KMS-11 (cell line): ENCODE measurements around the gene RTTN.
A peak's percentile ranks its signal among the peaks of the same experiment; 100 is the strongest.

Experiments used
- H2AFZ ChIP-seq: fragments of 200-600 bp; sonication (generic); 2 replicates; pipeline ENCODE4 v1.6.1; 2016; ENCODE audit warnings: antibody characterized with exemption, mixed run types, low read depth
- H3K27ac ChIP-seq: fragments of 200-600 bp; sonication (generic); 2 replicates; pipeline ENCODE4 v1.6.1; 2016; ENCODE audit warnings: mild to moderate bottlenecking, mixed run types
- H3K27me3 ChIP-seq: fragments of 200-600 bp; sonication (generic); 2 replicates; pipeline ENCODE4 v1.6.1; 2017; ENCODE audit warnings: mild to moderate bottlenecking, low read depth, mixed run types, moderate library complexity; ENCODE audit not compliant: insufficient read depth
- H3K36me3 ChIP-seq: fragments of 200-600 bp; sonication (generic); 2 replicates; pipeline ENCODE4 v1.6.1; 2017; ENCODE audit warnings: mild to moderate bottlenecking, mixed run types; ENCODE audit not compliant: insufficient read depth
- H3K4me1 ChIP-seq: fragments of 200-600 bp; sonication (generic); 2 replicates; pipeline ENCODE4 v1.6.1; 2016; ENCODE audit warnings: mild to moderate bottlenecking, low read depth, mixed run types; ENCODE audit not compliant: poor library complexity, severe bottlenecking
- H3K4me2 ChIP-seq: fragments of 200-600 bp; sonication (generic); 2 replicates; pipeline ENCODE4 v1.7.0; 2016; ENCODE audit warnings: mild to moderate bottlenecking, mixed run types
- H3K4me3 ChIP-seq: fragments of 200-600 bp; sonication (generic); IDR thresholded peaks from 2 replicates; pipeline ENCODE4 v1.6.1; 2017; ENCODE audit warnings: low read depth, low read length, mixed read lengths; ENCODE audit not compliant: insufficient read depth
- H3K79me2 ChIP-seq: fragments of 200-600 bp; sonication (generic); 2 replicates; pipeline ENCODE4 v1.6.1; 2016; ENCODE audit warnings: low read depth, mixed run types; ENCODE audit not compliant: insufficient read depth
- H3K9ac ChIP-seq: fragments of 200-600 bp; sonication (generic); 2 replicates; pipeline ENCODE4 v1.6.1; 2016; ENCODE audit warnings: mild to moderate bottlenecking, mixed run types
- H4K20me1 ChIP-seq: fragments of 200-600 bp; sonication (generic); 2 replicates; pipeline ENCODE4 v1.6.1; 2016; ENCODE audit warnings: mild to moderate bottlenecking, mixed run types; ENCODE audit not compliant: insufficient read depth
- TF ChIP-seq, protein P1 (sequence below): fragments of 200-600 bp; sonication (generic); conservative IDR thresholded peaks from 2 replicates; pipeline ENCODE4 v1.6.1; 2017; ENCODE audit warnings: low read depth, mild to moderate bottlenecking, antibody characterized with exemption, low read length, moderate library complexity, mixed read lengths

RTTN gene

DNA sequence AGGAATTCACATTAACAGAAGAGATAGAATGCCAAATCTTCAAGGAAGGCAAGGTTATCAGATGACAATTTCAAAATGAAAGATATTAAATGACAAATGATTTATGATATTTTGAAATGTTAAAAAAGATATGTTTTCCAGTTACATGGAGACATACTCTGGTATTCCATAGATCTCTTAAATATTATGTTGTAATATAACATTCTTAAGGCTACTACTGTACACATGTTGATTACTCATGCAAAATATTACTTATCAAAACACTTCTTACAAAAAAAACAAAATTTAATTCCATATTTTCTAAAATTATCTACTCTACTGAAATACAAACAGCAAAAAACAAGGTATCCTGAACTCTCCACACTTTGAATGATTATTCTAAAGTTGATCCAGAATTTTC lies 22.9 kb downstream of the RTTN start:
- peak overlapping the region; percentile 62 for H3K27ac ChIP-seq
- H3K4me2 ChIP-seq, result peak overlapping the region; percentile 43
- H3K79me2 ChIP-seq, result peaks cover 37% of the 10 kb centered on the region
- H3K4me3 ChIP-seq, result no peak overlapping the region
- peaks cover 6% of the 10 kb centered on the region for H3K36me3 ChIP-seq
- H4K20me1 ChIP-seq, result no peaks in the 10 kb centered on the region
- no peaks in the 10 kb centered on the region for H3K27me3 ChIP-seq
- TF ChIP-seq, protein P1, sequence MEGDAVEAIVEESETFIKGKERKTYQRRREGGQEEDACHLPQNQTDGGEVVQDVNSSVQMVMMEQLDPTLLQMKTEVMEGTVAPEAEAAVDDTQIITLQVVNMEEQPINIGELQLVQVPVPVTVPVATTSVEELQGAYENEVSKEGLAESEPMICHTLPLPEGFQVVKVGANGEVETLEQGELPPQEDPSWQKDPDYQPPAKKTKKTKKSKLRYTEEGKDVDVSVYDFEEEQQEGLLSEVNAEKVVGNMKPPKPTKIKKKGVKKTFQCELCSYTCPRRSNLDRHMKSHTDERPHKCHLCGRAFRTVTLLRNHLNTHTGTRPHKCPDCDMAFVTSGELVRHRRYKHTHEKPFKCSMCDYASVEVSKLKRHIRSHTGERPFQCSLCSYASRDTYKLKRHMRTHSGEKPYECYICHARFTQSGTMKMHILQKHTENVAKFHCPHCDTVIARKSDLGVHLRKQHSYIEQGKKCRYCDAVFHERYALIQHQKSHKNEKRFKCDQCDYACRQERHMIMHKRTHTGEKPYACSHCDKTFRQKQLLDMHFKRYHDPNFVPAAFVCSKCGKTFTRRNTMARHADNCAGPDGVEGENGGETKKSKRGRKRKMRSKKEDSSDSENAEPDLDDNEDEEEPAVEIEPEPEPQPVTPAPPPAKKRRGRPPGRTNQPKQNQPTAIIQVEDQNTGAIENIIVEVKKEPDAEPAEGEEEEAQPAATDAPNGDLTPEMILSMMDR, result no peak
- H3K9ac ChIP-seq, result no peak overlapping the region
- H3K4me1 ChIP-seq, result peaks cover 64% of the 10 kb centered on the region
- H2AFZ ChIP-seq, result no peak overlapping the region

DNA sequence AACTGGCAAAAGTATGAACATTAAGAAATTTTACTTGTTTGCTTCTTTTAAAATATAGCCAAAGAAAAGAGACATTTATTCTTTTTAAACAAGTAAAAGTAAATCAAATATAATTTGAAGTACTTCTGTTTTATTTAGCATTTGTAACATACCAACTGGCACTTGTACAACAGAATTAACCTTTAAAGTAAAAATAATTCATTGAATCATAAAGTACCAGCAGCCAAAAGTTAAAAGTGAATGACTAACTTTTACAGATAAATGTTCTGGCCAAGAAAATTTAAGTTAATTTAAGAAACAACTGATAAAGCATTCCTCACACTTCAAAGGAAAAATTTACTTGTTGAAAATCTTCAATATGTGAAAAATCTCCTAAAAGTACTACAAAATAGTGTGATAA lies 23.8 kb downstream of the RTTN start:
- no peak overlapping the region for H3K4me3 ChIP-seq
- no peak overlapping the region for H3K9ac ChIP-seq
- peak overlapping the region; percentile 43; the same call in 1 of the 2 replicates for H3K4me2 ChIP-seq
- H3K36me3 ChIP-seq, result peaks cover 6% of the 10 kb centered on the region
- peaks cover 39% of the 10 kb centered on the region for H3K79me2 ChIP-seq
- H2AFZ ChIP-seq, result no peak overlapping the region
- no peaks in the 10 kb centered on the region for H4K20me1 ChIP-seq
- H3K27ac ChIP-seq, result peak overlapping the region; percentile 62; the same call in 1 of the 2 replicates
- H3K27me3 ChIP-seq, result no peaks in the 10 kb centered on the region
- H3K4me1 ChIP-seq, result peaks cover 73% of the 10 kb centered on the region
- TF ChIP-seq, protein P1, result no peak

GRCh38 chr18:70181015-70181414 lies 24.5 kb downstream of the RTTN start:
- no peak overlapping the region for H3K9ac ChIP-seq
- peaks cover 6% of the 10 kb centered on the region for H3K36me3 ChIP-seq
- peaks cover 36% of the 10 kb centered on the region for H3K79me2 ChIP-seq
- no peak overlapping the region for H3K4me3 ChIP-seq
- H4K20me1 ChIP-seq, result no peaks in the 10 kb centered on the region
- H3K27me3 ChIP-seq, result no peaks in the 10 kb centered on the region
- peaks cover 73% of the 10 kb centered on the region for H3K4me1 ChIP-seq
- no peak overlapping the region for H3K4me2 ChIP-seq
- H3K27ac ChIP-seq, result no peak overlapping the region
- no peak overlapping the region for H2AFZ ChIP-seq
- TF ChIP-seq, protein P1, result no peak

GRCh38 chr18:70176537-70176936 lies 28.9 kb downstream of the RTTN start:
- H3K36me3 ChIP-seq, result peaks cover 6% of the 10 kb centered on the region; the same call in 1 of the 2 replicates
- TF ChIP-seq, protein P1, result no peak
- H3K79me2 ChIP-seq, result peaks cover 21% of the 10 kb centered on the region; the same call in 1 of the 2 replicates
- no peak overlapping the region for H3K4me3 ChIP-seq
- no peak overlapping the region for H2AFZ ChIP-seq
- H3K27me3 ChIP-seq, result no peaks in the 10 kb centered on the region
- no peak overlapping the region for H3K9ac ChIP-seq
- H3K4me1 ChIP-seq, result peaks cover 63% of the 10 kb centered on the region
- H3K27ac ChIP-seq, result no peak overlapping the region
- H3K4me2 ChIP-seq, result no peak overlapping the region
- no peaks in the 10 kb centered on the region for H4K20me1 ChIP-seq
